ENCODE data around the gene LONP2. TPM values are rescaled to one million over a fixed set of nuclear protein-coding genes. Genes with fewer than 3 reads are reported as not detected.
"Not testable (repeated sequence)": the region's sequence is repeated elsewhere in the genome, so short reads cannot be mapped to it uniquely, and the experiment has no call there.

Gene LONP2
- total and polyA plus RNA-seq, 5 donors, result 29.3 to 79.3 (median 75.5) TPM

GRCh38 chr16:48335961-48336360 is 91.9 kb downstream of the LONP2 start:
- intact Hi-C loops (cut with DNase I), result no loop called here
- H3K27me3 ChIP-seq (ENCODE audit: control insufficient read depth, insufficient read depth), result no peaks in the 10 kb centered on the region
- H3K9me3 ChIP-seq (ENCODE audit: control insufficient read depth, low read length), result no peaks in the 10 kb centered on the region
- DNase-seq (no peak), ATAC-seq (no peak)
- no peak overlapping the region for H3K4me3 ChIP-seq (ENCODE audit: low read length)
- H3K27ac ChIP-seq (ENCODE audit: low read length), result no peak overlapping the region
- WGBS, result 88% methylated on average over 3 of the region's 3 CpGs
- H3K4me1 ChIP-seq (ENCODE audit: control insufficient read depth, insufficient read depth, low read length), result no peaks in the 10 kb centered on the region

GRCh38 chr16:48340054-48340453 is 96.0 kb downstream of the LONP2 start:
- Histone ChIP-seq H3K27me3 (ENCODE audit: control insufficient read depth, insufficient read depth) (no peaks in the 10 kb centered on the region), H3K27ac (ENCODE audit: low read length) (no peak overlapping the region), H3K4me3 (ENCODE audit: low read length) (no peak overlapping the region), H3K9me3 (ENCODE audit: control insufficient read depth, low read length) (no peaks in the 10 kb centered on the region), H3K4me1 (ENCODE audit: control insufficient read depth, insufficient read depth, low read length) (no peaks in the 10 kb centered on the region)
- 95% methylated on average over 1 of the region's 1 CpG for WGBS
- intact Hi-C loops (cut with DNase I), result no loop called here
- no peak for ATAC-seq
- no peak for DNase-seq

- no peak overlapping the region for H3K4me3 ChIP-seq (ENCODE audit: low read length)
- no peaks in the 10 kb centered on the region for H3K9me3 ChIP-seq (ENCODE audit: control insufficient read depth, low read length)
- H3K27ac ChIP-seq (ENCODE audit: low read length), result no peak overlapping the region
- intact Hi-C loops (cut with DNase I), result no loop called here
- no peaks in the 10 kb centered on the region for H3K4me1 ChIP-seq (ENCODE audit: control insufficient read depth, insufficient read depth, low read length)
- ATAC-seq, result no peak
- 93% methylated on average over 2 of the region's 2 CpGs for WGBS
- H3K27me3 ChIP-seq (ENCODE audit: control insufficient read depth, insufficient read depth), result no peaks in the 10 kb centered on the region
- no peak for DNase-seq
These were observed 98.5 kb downstream of the LONP2 start for GRCh38 chr16:48342591-48342990.

GRCh38 chr16:48347191-48347865 is 103.2 kb downstream of the LONP2 start:
- H3K27me3 ChIP-seq (ENCODE audit: control insufficient read depth, insufficient read depth), result no peaks in the 10 kb centered on the region
- H3K4me1 ChIP-seq (ENCODE audit: control insufficient read depth, insufficient read depth, low read length), result no peaks in the 10 kb centered on the region
- ATAC-seq, result no peak
- H3K9me3 ChIP-seq (ENCODE audit: control insufficient read depth, low read length), result no peaks in the 10 kb centered on the region
- H3K27ac ChIP-seq (ENCODE audit: low read length), result no peak overlapping the region
- intact Hi-C loops (cut with DNase I), result no loop called here
- no peak overlapping the region for H3K4me3 ChIP-seq (ENCODE audit: low read length)
- peak in 1 of 3 donors; percentile 46 for DNase-seq
- 91% methylated on average over 20 of the region's 20 CpGs for WGBS

- WGBS, result 89% methylated on average over 4 of the region's 4 CpGs
- intact Hi-C loops (cut with DNase I), result no loop called here
These were observed 103.9 kb downstream of the LONP2 start for GRCh38 chr16:48347980-48348379.

GRCh38 chr16:48350736-48351135 is 106.6 kb downstream of the LONP2 start:
- ATAC-seq (no peak), DNase-seq (no peak)
- Histone ChIP-seq H3K27me3 (ENCODE audit: control insufficient read depth, insufficient read depth) (no peaks in the 10 kb centered on the region), H3K27ac (ENCODE audit: low read length) (no peak overlapping the region), H3K4me1 (ENCODE audit: control insufficient read depth, insufficient read depth, low read length) (no peaks in the 10 kb centered on the region), H3K4me3 (ENCODE audit: low read length) (no peak overlapping the region), H3K9me3 (ENCODE audit: control insufficient read depth, low read length) (no peaks in the 10 kb centered on the region)
- intact Hi-C loops (cut with DNase I), result loop anchor here (5.0 to 10.0 kb wide), 3 partner anchors 184 to 274 kb away; no protein-coding TSS in a partner anchor
- WGBS, result 72% methylated on average over 3 of the region's 3 CpGs

More at GRCh38 chr16:48347980-48348379, 103.9 kb downstream of the LONP2 start:
- H3K4me1 ChIP-seq (ENCODE audit: control insufficient read depth, insufficient read depth, low read length), result no peaks in the 10 kb centered on the region
- H3K9me3 ChIP-seq (ENCODE audit: control insufficient read depth, low read length), result no peaks in the 10 kb centered on the region
- H3K27ac ChIP-seq (ENCODE audit: low read length), result no peak overlapping the region
- H3K4me3 ChIP-seq (ENCODE audit: low read length), result no peak overlapping the region
- DNase-seq (no peak), ATAC-seq (no peak)
- H3K27me3 ChIP-seq (ENCODE audit: control insufficient read depth, insufficient read depth), result no peaks in the 10 kb centered on the region

- Histone ChIP-seq H3K27me3 (ENCODE audit: control insufficient read depth, insufficient read depth) (no peaks in the 10 kb centered on the region), H3K9me3 (ENCODE audit: control insufficient read depth, low read length) (no peaks in the 10 kb centered on the region), H3K4me3 (ENCODE audit: low read length) (no peak overlapping the region), H3K27ac (ENCODE audit: low read length) (no peak overlapping the region), H3K4me1 (ENCODE audit: control insufficient read depth, insufficient read depth, low read length) (no peaks in the 10 kb centered on the region)
- no peak for DNase-seq
- intact Hi-C loops (cut with DNase I), result loop anchor here (5.0 to 10.0 kb wide), 3 partner anchors 182 to 272 kb away; no protein-coding TSS in a partner anchor
- peak in 1 of 2 donors; percentile 11 for ATAC-seq
- WGBS, result 76% methylated on average over 7 of the region's 7 CpGs
These were observed 108.7 kb downstream of the LONP2 start for GRCh38 chr16:48352648-48353390.

- no peaks in the 10 kb centered on the region for H3K27me3 ChIP-seq (ENCODE audit: control insufficient read depth, insufficient read depth)
- H3K4me3 ChIP-seq (ENCODE audit: low read length), result no peak overlapping the region
- DNase-seq (peak in 2 of 3 donors; percentile 44 to 72), ATAC-seq (peak; percentile 85 to 86)
- H3K27ac ChIP-seq (ENCODE audit: low read length), result peak overlapping the region; percentile 53
- H3K4me1 ChIP-seq (ENCODE audit: control insufficient read depth, insufficient read depth, low read length), result no peaks in the 10 kb centered on the region
- H3K9me3 ChIP-seq (ENCODE audit: control insufficient read depth, low read length), result no peaks in the 10 kb centered on the region
- WGBS, result 25% methylated on average over 7 of the region's 7 CpGs
- intact Hi-C loops (cut with DNase I), result loop anchor here (5.0 to 10.0 kb wide), 3 partner anchors 181 to 271 kb away; no protein-coding TSS in a partner anchor
These were observed 109.6 kb downstream of the LONP2 start for GRCh38 chr16:48353565-48354163.

- H3K9me3 ChIP-seq (ENCODE audit: control insufficient read depth, low read length); H3K27me3 ChIP-seq (ENCODE audit: control insufficient read depth, insufficient read depth); DNase-seq; H3K4me1 ChIP-seq (ENCODE audit: control insufficient read depth, insufficient read depth, low read length); H3K27ac ChIP-seq (ENCODE audit: low read length); H3K4me3 ChIP-seq (ENCODE audit: low read length); ATAC-seq: not testable (repeated sequence)
- intact Hi-C loops (cut with DNase I), result loop anchor here (5.0 to 10.0 kb wide), 3 partner anchors 180 to 270 kb away; no protein-coding TSS in a partner anchor
- 97% methylated on average over 5 of the region's 5 CpGs for WGBS
These were observed 110.3 kb downstream of the LONP2 start for GRCh38 chr16:48354385-48354784.

- WGBS, result 86% methylated on average over 11 of the region's 11 CpGs
These were observed 111.1 kb downstream of the LONP2 start for GRCh38 chr16:48354877-48355855.

More at GRCh38 chr16:48354877-48355855, 111.1 kb downstream of the LONP2 start:
- Histone ChIP-seq H3K4me1 (ENCODE audit: control insufficient read depth, insufficient read depth, low read length) (no peaks in the 10 kb centered on the region), H3K27ac (ENCODE audit: low read length) (no peak overlapping the region), H3K9me3 (ENCODE audit: control insufficient read depth, low read length) (no peaks in the 10 kb centered on the region), H3K4me3 (ENCODE audit: low read length) (no peak overlapping the region), H3K27me3 (ENCODE audit: control insufficient read depth, insufficient read depth) (no peaks in the 10 kb centered on the region)
- DNase-seq, result no peak
- intact Hi-C loops (cut with DNase I), result loop anchor here (5.0 to 10.0 kb wide), 4 partner anchors 180 to 270 kb away; no protein-coding TSS in a partner anchor
- ATAC-seq, result no peak
